Measurements from ENCODE around the gene PCCA. TPM values are rescaled to one million over a fixed set of nuclear protein-coding genes. Genes with fewer than 3 reads are reported as not detected.

PCCA gene
- total and polyA plus RNA-seq, 4 donors: 8.3 to 71.8 (median 22.8) TPM

- peaks cover 3 to 23% (median 6%) of the 10 kb centered on the region in 4 donors for H3K36me3 ChIP-seq (ENCODE audit: control insufficient read depth in 4 of 4, insufficient read depth in 4 of 4, low read length in 4 of 4)
- WGBS, 2 donors: 96 to 98% methylated on average over 14 of the region's 14 CpGs
- peaks cover 0 to 7% (median 0%) of the 10 kb centered on the region in 5 donors for H3K4me1 ChIP-seq (ENCODE audit: control insufficient read depth in 5 of 5, insufficient read depth in 5 of 5, low read length in 5 of 5)
- no peak for DNase-seq
- H3K9ac ChIP-seq (ENCODE audit: insufficient read depth in 1 of 2, low read length in 2 of 2): no peak overlapping the region
- no peak overlapping the region for H3K27ac ChIP-seq (ENCODE audit: low read depth in 1 of 2, low read length in 1 of 2)
- H3K9me3 ChIP-seq (ENCODE audit: control insufficient read depth in 4 of 4, insufficient read depth in 3 of 4, low read length in 3 of 4): peaks cover 0 to 3% (median 0%) of the 10 kb centered on the region in 4 donors
- no peak for TF ChIP-seq CTCF (IDR thresholded peaks at IDR 0.05; ENCODE audit: control extremely low read depth, extremely low read depth)
- no peak for ATAC-seq (ENCODE audit: insufficient read depth, low FRiP score)
- no peaks in the 10 kb centered on the region for H3K27me3 ChIP-seq (ENCODE audit: control insufficient read depth in 3 of 3, insufficient read depth in 3 of 3, low read length in 2 of 3)
- H3K4me3 ChIP-seq: no peak overlapping the region
These were observed 444.0 kb downstream of the PCCA start for GRCh38 chr13:100532836-100533435.

GRCh38 chr13:100533588-100534041 is 444.7 kb downstream of the PCCA start:
- no peak overlapping the region for H3K4me3 ChIP-seq
- TF ChIP-seq CTCF (IDR thresholded peaks at IDR 0.05; ENCODE audit: control extremely low read depth, extremely low read depth): no peak
- no peak overlapping the region for H3K9ac ChIP-seq (ENCODE audit: insufficient read depth in 1 of 2, low read length in 2 of 2)
- H3K9me3 ChIP-seq (ENCODE audit: control insufficient read depth in 4 of 4, insufficient read depth in 3 of 4, low read length in 3 of 4): peaks cover 0 to 3% (median 0%) of the 10 kb centered on the region in 4 donors
- 80 to 82% methylated on average over 19 of the region's 19 CpGs for WGBS, 2 donors
- no peak overlapping the region for H3K27ac ChIP-seq (ENCODE audit: low read depth in 1 of 2, low read length in 1 of 2)
- DNase-seq (no peak), ATAC-seq (ENCODE audit: insufficient read depth, low FRiP score) (no peak)
- H3K27me3 ChIP-seq (ENCODE audit: control insufficient read depth in 3 of 3, insufficient read depth in 3 of 3, low read length in 2 of 3): no peaks in the 10 kb centered on the region
- peaks cover 0 to 7% (median 2%) of the 10 kb centered on the region in 5 donors for H3K4me1 ChIP-seq (ENCODE audit: control insufficient read depth in 5 of 5, insufficient read depth in 5 of 5, low read length in 5 of 5)
- H3K36me3 ChIP-seq (ENCODE audit: control insufficient read depth in 4 of 4, insufficient read depth in 4 of 4, low read length in 4 of 4): peaks cover 3 to 19% (median 6%) of the 10 kb centered on the region in 4 donors

GRCh38 chr13:100534147-100534843 is 445.4 kb downstream of the PCCA start:
- DNase-seq: no peak
- H3K9me3 ChIP-seq (ENCODE audit: control insufficient read depth in 4 of 4, insufficient read depth in 3 of 4, low read length in 3 of 4): peaks cover 0 to 3% (median 0%) of the 10 kb centered on the region in 4 donors
- WGBS, 2 donors: 94 to 95% methylated on average over 13 of the region's 13 CpGs
- H3K36me3 ChIP-seq (ENCODE audit: control insufficient read depth in 4 of 4, insufficient read depth in 4 of 4, low read length in 4 of 4): peaks cover 2 to 17% (median 5%) of the 10 kb centered on the region in 4 donors
- H3K4me3 ChIP-seq: no peak overlapping the region
- no peak overlapping the region for H3K9ac ChIP-seq (ENCODE audit: insufficient read depth in 1 of 2, low read length in 2 of 2)
- no peak overlapping the region for H3K27ac ChIP-seq (ENCODE audit: low read depth in 1 of 2, low read length in 1 of 2)
- peaks cover 0 to 7% (median 2%) of the 10 kb centered on the region in 5 donors for H3K4me1 ChIP-seq (ENCODE audit: control insufficient read depth in 5 of 5, insufficient read depth in 5 of 5, low read length in 5 of 5)
- no peak for TF ChIP-seq CTCF (IDR thresholded peaks at IDR 0.05; ENCODE audit: control extremely low read depth, extremely low read depth)
- no peaks in the 10 kb centered on the region for H3K27me3 ChIP-seq (ENCODE audit: control insufficient read depth in 3 of 3, insufficient read depth in 3 of 3, low read length in 2 of 3)
- ATAC-seq (ENCODE audit: insufficient read depth, low FRiP score): no peak

Measured in lung (tissue), 12 donors.